Testis (tissue), 3 donors: Measurements from ENCODE around the gene SEMA5A. TPM values are rescaled to one million over a fixed set of nuclear protein-coding genes. Genes with fewer than 3 reads are reported as not detected.
A peak's percentile ranks its signal among the peaks of the same experiment; 100 is the strongest.

Source experiments
- DNase-seq: peaks from one replicate; pipeline ENCODE4 v3.0.0-alpha.2; 2019
- H3K27ac ChIP-seq, 2 donors: fragments of 200-600 bp; sonication (generic); one replicate each; pipeline ENCODE4 v1.5.1; 2019
- H3K27me3 ChIP-seq: fragments of 200-600 bp; sonication (generic); one replicate; pipeline ENCODE4 v1.5.1; 2019
- H3K36me3 ChIP-seq: fragments of 200-600 bp; sonication (generic); one replicate; pipeline ENCODE4 v1.5.1; 2017; ENCODE audit warnings: low read depth; ENCODE audit errors: missing control alignments
- H3K4me1 ChIP-seq: fragments of 200-600 bp; sonication (generic); one replicate; pipeline ENCODE4 v1.5.1; 2019
- H3K4me3 ChIP-seq, 2 donors: fragments of 200-600 bp; sonication (generic); one replicate each; pipeline ENCODE4 v1.5.1; 2017 to 2019
- H3K9me3 ChIP-seq: fragments of 200-600 bp; sonication (generic); one replicate; pipeline ENCODE4 v1.5.1; 2017
- POLR2A ChIP-seq: fragments of 450-650 bp; IDR thresholded peaks from one replicate; pipeline ENCODE4 v1.6.1; 2017; ENCODE audit warnings: antibody characterized with exemption, mild to moderate bottlenecking, moderate library complexity
- WGBS, 2 donors: methylation state at CpG; one replicate each; pipeline ENCODE4 v1.1.5; 2018; 5-methylcytosine and 5-hydroxymethylcytosine counted together
- intact Hi-C: fragments of 100-400 bp; cut with DNase I; formaldehyde crosslinking; loops from one replicate; pipeline ENCODE4 v1.15.1; 2023; ENCODE audit warnings: low total_unique reads
- polyA plus RNA-seq: library from polyadenylated mRNA; stranded (reverse); fragments of 350-450 nt; fragmentation: Illumina TruSeq; extraction: RNeasy Lipid Tissue Mini Kit (QIAGEN cat#74804); gene quantifications from one replicate; pipeline ENCODE4 v1.2.3, GENCODE V29; 2014; ENCODE audit warnings: low read depth, low replicate concordance; ENCODE audit not compliant: insufficient read depth
- total RNA-seq, 2 donors: library from RNA; depleted of rRNA; stranded (reverse); fragments of >200 nt; gene quantifications; one replicate each; pipeline ENCODE4 v1.2.3, GENCODE V29; 2016
- TF ChIP-seq, protein P1 (sequence below), 3 experiments: fragments of 450-650 bp in 2 of 3; fragments of 200-600 bp in 1 of 3; sonication (generic) in 1 of 3; IDR thresholded peaks; one replicate each; pipeline ENCODE4 v1.5.1; 2016 to 2019; ENCODE audit warnings: antibody characterized with exemption in 3 of 3, mild to moderate bottlenecking in 2 of 3, moderate library complexity in 1 of 3

Gene SEMA5A
- total and polyA plus RNA-seq, 3 donors from 2014 or later: 3.4 to 12.8 (median 5.4) TPM

- H3K4me3 ChIP-seq: no peak overlapping the region
- no peaks in the 10 kb centered on the region for H3K9me3 ChIP-seq
- H3K4me1 ChIP-seq: no peaks in the 10 kb centered on the region
- H3K36me3 ChIP-seq: no peaks in the 10 kb centered on the region
- H3K27me3 ChIP-seq: no peaks in the 10 kb centered on the region
- H3K27ac ChIP-seq: no peak overlapping the region
- intact Hi-C loops: no loop called here
- 81 to 93% methylated on average over 7 of the region's 7 CpGs for whole genome bisulfite sequencing, 2 donors
- no peak for DNase-seq
- TF ChIP-seq, protein P1, sequence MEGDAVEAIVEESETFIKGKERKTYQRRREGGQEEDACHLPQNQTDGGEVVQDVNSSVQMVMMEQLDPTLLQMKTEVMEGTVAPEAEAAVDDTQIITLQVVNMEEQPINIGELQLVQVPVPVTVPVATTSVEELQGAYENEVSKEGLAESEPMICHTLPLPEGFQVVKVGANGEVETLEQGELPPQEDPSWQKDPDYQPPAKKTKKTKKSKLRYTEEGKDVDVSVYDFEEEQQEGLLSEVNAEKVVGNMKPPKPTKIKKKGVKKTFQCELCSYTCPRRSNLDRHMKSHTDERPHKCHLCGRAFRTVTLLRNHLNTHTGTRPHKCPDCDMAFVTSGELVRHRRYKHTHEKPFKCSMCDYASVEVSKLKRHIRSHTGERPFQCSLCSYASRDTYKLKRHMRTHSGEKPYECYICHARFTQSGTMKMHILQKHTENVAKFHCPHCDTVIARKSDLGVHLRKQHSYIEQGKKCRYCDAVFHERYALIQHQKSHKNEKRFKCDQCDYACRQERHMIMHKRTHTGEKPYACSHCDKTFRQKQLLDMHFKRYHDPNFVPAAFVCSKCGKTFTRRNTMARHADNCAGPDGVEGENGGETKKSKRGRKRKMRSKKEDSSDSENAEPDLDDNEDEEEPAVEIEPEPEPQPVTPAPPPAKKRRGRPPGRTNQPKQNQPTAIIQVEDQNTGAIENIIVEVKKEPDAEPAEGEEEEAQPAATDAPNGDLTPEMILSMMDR (IDR thresholded peaks at IDR 0.05): no peak
- no peak for TF ChIP-seq POLR2A
Measured at GRCh38 chr5:9523090-9523823, 22.6 kb downstream of the SEMA5A start.

DNA sequence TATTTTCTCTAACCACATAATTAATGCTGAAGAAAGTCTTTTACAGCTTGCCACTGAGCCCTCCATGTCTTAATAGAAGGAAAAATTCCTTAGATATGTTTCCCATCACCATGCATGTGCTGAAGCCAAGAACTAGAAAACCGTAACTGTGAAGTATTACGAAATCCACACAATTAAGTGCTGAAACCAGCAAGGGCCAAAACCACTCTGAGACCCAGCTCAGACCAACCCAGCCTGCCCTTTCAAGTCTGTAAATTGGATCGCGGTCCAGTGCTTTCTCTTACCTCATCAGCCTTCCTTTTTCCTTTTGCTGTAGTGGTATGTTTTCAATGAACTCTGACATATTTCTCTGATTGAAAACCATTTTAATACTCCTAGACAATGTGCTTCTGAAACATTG lies 26.3 kb downstream of the SEMA5A start:
- whole genome bisulfite sequencing, 2 donors: 55 to 66% methylated on average over 4 of the region's 4 CpGs
- intact Hi-C loops: no loop called here
- no peaks in the 10 kb centered on the region for H3K36me3 ChIP-seq
- H3K27me3 ChIP-seq: no peaks in the 10 kb centered on the region
- TF ChIP-seq, protein P1 (IDR thresholded peaks at IDR 0.05): no peak
- TF ChIP-seq POLR2A: no peak
- peak; percentile 43 for DNase-seq
- H3K27ac ChIP-seq: no peak overlapping the region
- H3K4me1 ChIP-seq: no peaks in the 10 kb centered on the region
- H3K9me3 ChIP-seq: no peaks in the 10 kb centered on the region
- H3K4me3 ChIP-seq: no peak overlapping the region

- no peak for TF ChIP-seq POLR2A
- TF ChIP-seq, protein P1 (IDR thresholded peaks at IDR 0.05): no peak
- no peak overlapping the region for H3K27ac ChIP-seq
- intact Hi-C loops: no loop called here
- H3K36me3 ChIP-seq: no peaks in the 10 kb centered on the region
- H3K27me3 ChIP-seq: no peaks in the 10 kb centered on the region
- DNase-seq: no peak
- 84 to 87% methylated on average over 5 of the region's 5 CpGs for WGBS, 2 donors
- H3K4me1 ChIP-seq: no peaks in the 10 kb centered on the region
- no peak overlapping the region for H3K4me3 ChIP-seq
- no peaks in the 10 kb centered on the region for H3K9me3 ChIP-seq
Measured at GRCh38 chr5:9516591-9516990, 29.3 kb downstream of the SEMA5A start.

DNA sequence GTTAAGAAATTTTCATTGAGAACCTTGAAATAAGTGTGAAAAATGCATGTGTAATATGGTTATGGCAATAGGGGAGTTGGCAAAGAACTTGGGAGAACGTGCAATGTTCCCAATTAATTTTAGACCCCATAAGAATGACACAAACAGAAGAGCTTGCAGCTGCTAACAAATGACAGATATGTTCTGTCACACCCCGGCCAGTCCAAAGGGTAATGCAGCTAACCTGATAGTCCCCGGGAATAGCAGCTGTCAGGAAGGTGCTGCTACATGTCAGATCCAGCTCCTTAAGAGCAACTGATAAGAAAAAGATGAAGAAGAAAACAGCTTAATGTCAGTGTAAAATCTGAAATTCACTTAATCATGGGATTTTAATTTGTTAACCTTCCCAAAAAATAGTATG lies 30.4 kb downstream of the SEMA5A start:
- intact Hi-C loops: no loop called here
- Histone ChIP-seq H3K4me3 (no peak overlapping the region), H3K4me1 (no peaks in the 10 kb centered on the region), H3K9me3 (no peaks in the 10 kb centered on the region), H3K27me3 (no peaks in the 10 kb centered on the region), H3K36me3 (no peaks in the 10 kb centered on the region), H3K27ac (no peak overlapping the region)
- no peak for DNase-seq
- TF ChIP-seq POLR2A: no peak
- TF ChIP-seq, protein P1 (IDR thresholded peaks at IDR 0.05): no peak
- 82 to 84% methylated on average over 3 of the region's 3 CpGs for WGBS, 2 donors

GRCh38 chr5:9514968-9515367 lies 30.9 kb downstream of the SEMA5A start:
- no peak for DNase-seq
- TF ChIP-seq, protein P1 (IDR thresholded peaks at IDR 0.05): no peak
- TF ChIP-seq POLR2A: no peak
- Histone ChIP-seq H3K27ac (no peak overlapping the region), H3K9me3 (no peaks in the 10 kb centered on the region), H3K36me3 (no peaks in the 10 kb centered on the region), H3K4me1 (no peaks in the 10 kb centered on the region), H3K4me3 (no peak overlapping the region), H3K27me3 (no peaks in the 10 kb centered on the region)
- 93 to 94% methylated on average over 2 of the region's 2 CpGs for WGBS, 2 donors
- intact Hi-C loops: no loop called here
